Measurements from ENCODE around the gene PHF11. TPM values are rescaled to one million over a fixed set of nuclear protein-coding genes. Genes with fewer than 3 reads are reported as not detected.

Gene PHF11
- total and polyA plus RNA-seq, 2 of the 13 experiments (the other 11 are each of a cell fraction or from before 2014, with no cell fraction given), result 15.8 to 22.0 TPM

GRCh38 chr13:49457221-49457620, 38.5 kb upstream of the PHF11 start (continued):
- TF ChIP-seq, protein P1, sequence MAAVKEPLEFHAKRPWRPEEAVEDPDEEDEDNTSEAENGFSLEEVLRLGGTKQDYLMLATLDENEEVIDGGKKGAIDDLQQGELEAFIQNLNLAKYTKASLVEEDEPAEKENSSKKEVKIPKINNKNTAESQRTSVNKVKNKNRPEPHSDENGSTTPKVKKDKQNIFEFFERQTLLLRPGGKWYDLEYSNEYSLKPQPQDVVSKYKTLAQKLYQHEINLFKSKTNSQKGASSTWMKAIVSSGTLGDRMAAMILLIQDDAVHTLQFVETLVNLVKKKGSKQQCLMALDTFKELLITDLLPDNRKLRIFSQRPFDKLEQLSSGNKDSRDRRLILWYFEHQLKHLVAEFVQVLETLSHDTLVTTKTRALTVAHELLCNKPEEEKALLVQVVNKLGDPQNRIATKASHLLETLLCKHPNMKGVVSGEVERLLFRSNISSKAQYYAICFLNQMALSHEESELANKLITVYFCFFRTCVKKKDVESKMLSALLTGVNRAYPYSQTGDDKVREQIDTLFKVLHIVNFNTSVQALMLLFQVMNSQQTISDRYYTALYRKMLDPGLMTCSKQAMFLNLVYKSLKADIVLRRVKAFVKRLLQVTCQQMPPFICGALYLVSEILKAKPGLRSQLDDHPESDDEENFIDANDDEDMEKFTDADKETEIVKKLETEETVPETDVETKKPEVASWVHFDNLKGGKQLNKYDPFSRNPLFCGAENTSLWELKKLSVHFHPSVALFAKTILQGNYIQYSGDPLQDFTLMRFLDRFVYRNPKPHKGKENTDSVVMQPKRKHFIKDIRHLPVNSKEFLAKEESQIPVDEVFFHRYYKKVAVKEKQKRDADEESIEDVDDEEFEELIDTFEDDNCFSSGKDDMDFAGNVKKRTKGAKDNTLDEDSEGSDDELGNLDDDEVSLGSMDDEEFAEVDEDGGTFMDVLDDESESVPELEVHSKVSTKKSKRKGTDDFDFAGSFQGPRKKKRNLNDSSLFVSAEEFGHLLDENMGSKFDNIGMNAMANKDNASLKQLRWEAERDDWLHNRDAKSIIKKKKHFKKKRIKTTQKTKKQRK (IDR thresholded peaks at IDR 0.05; ENCODE audit: low read length), result no peak
- TF ChIP-seq, protein P2, sequence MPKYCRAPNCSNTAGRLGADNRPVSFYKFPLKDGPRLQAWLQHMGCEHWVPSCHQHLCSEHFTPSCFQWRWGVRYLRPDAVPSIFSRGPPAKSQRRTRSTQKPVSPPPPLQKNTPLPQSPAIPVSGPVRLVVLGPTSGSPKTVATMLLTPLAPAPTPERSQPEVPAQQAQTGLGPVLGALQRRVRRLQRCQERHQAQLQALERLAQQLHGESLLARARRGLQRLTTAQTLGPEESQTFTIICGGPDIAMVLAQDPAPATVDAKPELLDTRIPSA (CRISPR knock-in tag; IDR thresholded peaks at IDR 0.05; ENCODE audit: borderline replicate concordance), result no peak
- TF ChIP-seq ZNF30 (CRISPR knock-in tag; IDR thresholded peaks at IDR 0.05) (no peak), ZNF354B (CRISPR knock-in tag; IDR thresholded peaks at IDR 0.05) (no peak), KDM5A (IDR thresholded peaks at IDR 0.05; ENCODE audit: borderline replicate concordance, low read length) (no peak), TCF7 (IDR thresholded peaks at IDR 0.05; ENCODE audit: low read depth) (no peak)

DNA sequence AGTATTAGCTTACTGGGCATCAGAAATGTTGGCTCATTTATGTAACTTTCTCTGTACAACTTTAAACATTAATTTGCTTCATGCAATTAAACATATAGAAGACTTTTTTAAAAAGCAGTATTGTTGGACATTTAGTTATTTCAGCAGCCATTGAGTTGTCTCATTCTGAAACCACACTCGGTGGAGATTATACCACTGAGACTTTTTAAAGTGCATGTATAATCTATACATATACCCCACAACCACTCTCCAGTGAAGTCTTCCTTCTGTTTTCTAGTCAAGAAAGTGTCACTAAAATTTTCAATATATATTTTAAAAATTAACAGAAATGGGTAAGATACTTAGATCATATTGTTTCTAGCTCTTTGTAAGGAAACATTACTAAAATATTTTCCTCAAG, 36.2 kb upstream of the PHF11 start:
- intact Hi-C loops (cut with micrococcal nuclease; ENCODE audit: unreplicated experiment), result no loop called here
- ATAC-seq (no peak), FAIRE-seq (no peak), DNase-seq (ENCODE audit: low spot score) (no peak)
- POLR2A ChIA-PET, result no interaction called here
- Histone ChIP-seq H2AFZ (ENCODE audit: low read length) (no peak overlapping the region), H3K4me2 (ENCODE audit: low read depth, low read length) (no peak overlapping the region), H3K9me3 (ENCODE audit: low read length) (peaks cover 17% of the 10 kb centered on the region), H3K4me1 (ENCODE audit: insufficient read depth, low read length) (peaks cover 11% of the 10 kb centered on the region), H3K4me3 (replicated peaks in 1 of 3; ENCODE audit: insufficient read depth in 1 of 3, low read depth in 2 of 3, low read length in 3 of 3) (no peak overlapping the region), H3K27me3 (ENCODE audit: control insufficient read depth in 1 of 2, insufficient read depth in 2 of 2, low read length in 2 of 2) (no peaks in the 10 kb centered on the region), H4K20me1 (ENCODE audit: insufficient read depth, low read length) (no peaks in the 10 kb centered on the region), H3K36me3 (replicated peaks in 1 of 2; ENCODE audit: control insufficient read depth in 1 of 2, insufficient read depth in 2 of 2, low read length in 2 of 2) (peaks cover 8 to 20% of the 10 kb centered on the region in 2 experiments), H3K27ac (ENCODE audit: extremely low read length, insufficient read depth, low read length) (no peak overlapping the region), H3K79me2 (ENCODE audit: insufficient read depth, low read length) (no peaks in the 10 kb centered on the region), H3K9ac (ENCODE audit: insufficient read depth, low read depth, low read length) (no peak overlapping the region)
- in situ Hi-C loops (cut with HindIII; ENCODE audit: extremely low pct_ligation_motif_present, low pct_unique_long_range_greater_than_20kb), result no loop called here
- 97% methylated on average over 1 of the region's 1 CpG for WGBS (ENCODE audit: low lambda C conversion rate)
- CTCF ChIA-PET (ENCODE audit: low intra/inter-chr PET ratio, low total read pairs), result no interaction called here
- no TSS peak for BruUV-seq (replicated peaks)
- TF ChIP-seq ZNF576 (CRISPR knock-in tag; IDR thresholded peaks at IDR 0.05), result no peak
- no peak for TF ChIP-seq HMG20B (CRISPR knock-in tag; conservative IDR thresholded peaks at IDR 0.05)
- TF ChIP-seq ZFP36 (IDR thresholded peaks at IDR 0.05; ENCODE audit: borderline replicate concordance, low read depth, low read length, partially characterized antibody), result no peak
- TF ChIP-seq KDM1A (CRISPR knock-in tag; IDR thresholded peaks at IDR 0.05), result no peak
- TF ChIP-seq ZBTB37 (CRISPR knock-in tag; IDR thresholded peaks at IDR 0.05), result no peak

Data from HepG2 (cell line).